ENCODE measurements around the gene CFAP45.
A peak's percentile ranks its signal among the peaks of the same experiment; 100 is the strongest.

The CFAP45 gene

DNA sequence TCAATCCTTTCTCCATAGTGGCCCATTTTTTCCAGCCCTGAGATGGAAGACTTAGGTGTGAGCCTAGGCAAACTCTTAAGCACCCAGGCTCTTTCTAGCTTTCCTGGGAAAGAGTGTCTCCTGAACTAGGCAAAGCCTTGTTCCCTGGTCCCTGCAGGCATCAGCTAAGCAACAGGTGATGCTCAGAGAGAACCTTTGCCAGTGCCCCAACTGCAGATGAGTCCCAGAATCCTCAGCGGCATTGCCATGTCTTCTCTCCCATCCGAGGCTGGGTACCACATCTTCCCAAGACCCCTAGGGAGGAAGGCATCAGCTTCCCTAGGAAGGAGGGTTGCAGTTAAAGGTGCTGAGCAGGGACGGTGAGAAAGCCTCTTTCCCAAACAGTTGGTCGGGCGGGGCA lies 29.3 kb downstream of the CFAP45 start:
- no peak for DNase-seq

- DNase-seq = no peak
Measured at GRCh38 chr1:159869607-159870006, 30.4 kb downstream of the CFAP45 start.

DNA sequence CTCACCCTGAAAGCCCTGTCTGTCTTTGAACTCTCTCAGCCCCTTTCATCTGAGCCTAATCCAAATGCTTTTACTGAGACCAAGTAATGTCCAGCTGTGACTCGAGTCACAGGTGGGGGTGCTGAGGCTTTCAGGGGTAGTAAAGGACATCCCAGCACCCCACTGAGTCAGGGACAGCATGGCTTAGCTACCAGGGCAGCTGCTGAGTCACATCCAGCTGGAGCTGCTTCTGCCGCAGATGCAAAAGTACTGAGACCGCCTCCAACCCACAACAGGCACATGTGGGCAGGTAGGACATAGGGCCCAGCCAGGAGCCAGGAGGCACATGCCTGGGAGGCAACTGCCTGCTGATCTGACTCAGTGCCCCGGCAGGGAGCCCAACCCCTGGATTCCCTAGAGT lies 30.8 kb downstream of the CFAP45 start:
- DNase-seq = peak; percentile 52

GRCh38 chr1:159868766-159869165 lies 31.2 kb downstream of the CFAP45 start:
- no peak for DNase-seq

- no peak for DNase-seq
Measured at GRCh38 chr1:159867664-159868026, 32.3 kb downstream of the CFAP45 start.

GRCh38 chr1:159866905-159867663 lies 32.9 kb downstream of the CFAP45 start:
- no peak for DNase-seq

- DNase-seq = no peak
Measured at GRCh38 chr1:159866066-159866465, 33.9 kb downstream of the CFAP45 start.

DNA sequence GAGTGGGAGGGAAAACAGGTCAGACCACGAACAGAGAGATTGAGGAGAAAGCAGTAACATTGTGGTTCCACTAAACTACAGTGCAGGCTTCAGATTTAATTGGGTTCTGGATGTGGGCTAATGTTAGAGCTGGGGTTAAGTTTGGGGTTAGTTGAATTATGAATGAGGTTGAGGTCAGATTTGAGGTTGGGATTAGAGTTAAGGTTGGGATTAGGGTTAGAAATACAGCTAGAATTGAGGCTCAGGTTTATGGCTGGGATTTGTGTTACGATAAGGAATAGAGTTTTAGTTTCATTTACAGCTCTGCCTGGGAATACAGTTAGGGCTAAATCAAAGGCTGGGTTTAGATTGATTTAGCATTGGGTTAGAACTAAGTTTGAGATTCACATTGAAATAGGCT lies 35.7 kb downstream of the CFAP45 start:
- no peak for DNase-seq

DNA sequence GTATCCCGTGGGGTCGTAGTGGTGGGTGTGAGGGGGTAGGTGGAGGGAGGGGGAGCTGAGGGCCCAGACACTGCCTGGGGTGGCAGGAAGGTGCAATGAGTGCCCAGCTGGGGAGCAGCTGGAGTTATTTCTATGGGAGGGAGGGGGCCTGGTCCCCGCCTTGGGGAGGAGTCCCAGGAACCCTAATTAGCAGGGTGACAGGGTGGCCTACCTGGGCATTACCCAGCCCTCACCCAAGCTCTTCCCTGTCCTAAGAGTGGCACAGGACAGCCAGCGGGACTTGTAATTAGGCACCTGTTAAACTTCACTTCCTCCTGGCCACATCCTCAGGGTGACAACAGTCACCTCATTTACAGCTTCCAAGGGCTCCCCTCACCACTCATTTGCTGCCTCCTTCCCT lies 37.4 kb downstream of the CFAP45 start, which contains the start of gene VSIG8:
VSIG8 (minus strand) TSS at position 101 of the 400 bp plus-strand sequence. CDS start 136 bp downstream, outside the sequence.
- DNase-seq = no peak

DNA sequence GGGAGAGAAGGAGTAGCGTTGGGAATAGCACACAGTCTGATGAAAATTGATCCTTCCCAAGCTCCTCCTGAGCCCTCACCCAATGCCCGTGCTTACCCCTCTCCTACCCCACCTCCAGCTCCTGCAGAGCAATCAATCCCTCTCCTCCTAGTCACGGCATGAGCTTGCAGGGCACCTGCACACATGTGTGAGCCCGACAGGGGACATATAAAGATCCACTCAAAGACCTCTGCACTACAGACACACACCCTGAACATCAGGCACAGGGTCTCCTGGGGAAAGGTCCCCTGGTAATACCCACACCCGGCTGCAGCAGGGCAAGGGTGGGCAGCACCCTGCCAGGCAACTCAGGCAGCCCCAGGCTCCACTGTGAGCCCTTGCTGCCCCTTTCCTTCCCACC lies 37.9 kb downstream of the CFAP45 start:
- no peak for DNase-seq

GRCh38 chr1:159861218-159861617 lies 38.7 kb downstream of the CFAP45 start:
- DNase-seq = no peak

DNA sequence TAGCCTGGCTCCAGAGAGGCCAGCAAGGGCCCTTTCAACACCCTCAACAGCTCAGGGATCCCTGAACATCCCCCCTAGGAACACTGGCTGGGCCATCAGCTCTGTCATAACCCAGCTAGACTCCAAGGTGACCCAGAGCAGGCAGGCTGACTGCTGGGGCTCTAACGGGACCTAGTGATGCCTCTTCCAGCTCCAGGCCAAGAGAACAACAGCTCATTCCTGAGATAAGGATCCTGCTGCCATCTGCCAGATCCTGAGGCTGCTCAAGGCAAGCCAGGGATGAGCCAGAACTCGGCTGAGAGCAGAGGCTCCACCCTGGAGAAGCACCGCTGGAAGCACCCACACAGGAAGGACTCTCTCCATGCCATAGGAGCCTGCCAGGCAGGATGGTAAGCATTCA lies 39.5 kb downstream of the CFAP45 start:
- no peak for DNase-seq

DNA sequence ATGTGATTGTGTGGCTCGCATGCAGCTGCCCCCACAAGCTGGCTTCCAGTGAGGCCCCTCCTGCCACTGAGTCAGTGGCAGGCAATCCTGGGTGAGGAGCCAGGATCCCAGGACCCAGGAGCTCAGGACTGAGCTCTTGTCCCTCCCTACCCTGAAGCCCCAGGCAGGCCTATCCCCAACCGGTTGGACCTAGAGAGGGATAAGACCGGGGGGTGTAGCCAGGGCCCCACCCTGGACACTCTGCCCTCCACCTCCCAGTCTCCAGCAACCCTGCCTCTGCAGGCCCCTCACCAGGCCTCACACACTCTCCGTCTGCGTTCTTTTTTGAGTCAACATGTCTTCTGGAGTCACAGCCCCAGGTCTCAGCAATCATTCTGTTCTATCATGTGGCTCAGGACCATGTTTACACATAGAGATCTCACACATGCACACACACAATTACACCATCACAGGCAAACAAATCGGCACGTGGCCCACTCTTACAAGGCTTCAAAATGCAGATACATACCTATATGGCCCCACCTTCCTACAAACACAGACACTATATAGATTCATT lies 40.1 kb downstream of the CFAP45 start:
- no peak for DNase-seq

GRCh38 chr1:159857889-159858288 lies 42.1 kb downstream of the CFAP45 start:
- no peak for DNase-seq

- no peak for DNase-seq
Measured at GRCh38 chr1:159856576-159856975, 43.4 kb downstream of the CFAP45 start.

GRCh38 chr1:159855709-159856108 lies 44.3 kb downstream of the CFAP45 start:
- no peak for DNase-seq

DNA sequence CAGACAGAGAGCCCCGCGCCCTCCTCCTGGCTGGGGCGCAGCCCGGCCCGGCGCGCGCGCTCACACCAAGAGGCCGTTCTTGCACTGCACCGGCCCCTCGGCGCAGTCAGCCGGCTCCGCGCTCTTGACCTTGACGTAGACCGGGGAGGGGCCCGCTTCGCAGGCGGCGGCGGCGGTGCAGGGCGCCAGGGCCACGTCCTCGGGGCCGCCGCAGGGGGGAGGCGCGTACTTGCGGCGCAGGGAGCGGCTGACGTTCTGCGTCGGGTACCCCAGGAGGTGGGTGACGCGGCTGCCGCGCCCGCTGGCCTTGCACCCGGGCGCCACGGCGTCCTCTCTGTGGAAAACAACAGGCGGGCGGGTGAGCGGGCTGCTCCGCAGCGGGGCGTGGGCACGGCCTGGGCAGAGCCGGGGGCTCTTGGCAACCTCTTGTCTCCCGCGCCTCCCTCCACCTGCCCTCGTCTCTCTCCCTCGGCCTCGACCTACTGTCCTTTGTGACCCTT lies 45.2 kb downstream of the CFAP45 start:
- DNase-seq = peak; percentile 85

DNA sequence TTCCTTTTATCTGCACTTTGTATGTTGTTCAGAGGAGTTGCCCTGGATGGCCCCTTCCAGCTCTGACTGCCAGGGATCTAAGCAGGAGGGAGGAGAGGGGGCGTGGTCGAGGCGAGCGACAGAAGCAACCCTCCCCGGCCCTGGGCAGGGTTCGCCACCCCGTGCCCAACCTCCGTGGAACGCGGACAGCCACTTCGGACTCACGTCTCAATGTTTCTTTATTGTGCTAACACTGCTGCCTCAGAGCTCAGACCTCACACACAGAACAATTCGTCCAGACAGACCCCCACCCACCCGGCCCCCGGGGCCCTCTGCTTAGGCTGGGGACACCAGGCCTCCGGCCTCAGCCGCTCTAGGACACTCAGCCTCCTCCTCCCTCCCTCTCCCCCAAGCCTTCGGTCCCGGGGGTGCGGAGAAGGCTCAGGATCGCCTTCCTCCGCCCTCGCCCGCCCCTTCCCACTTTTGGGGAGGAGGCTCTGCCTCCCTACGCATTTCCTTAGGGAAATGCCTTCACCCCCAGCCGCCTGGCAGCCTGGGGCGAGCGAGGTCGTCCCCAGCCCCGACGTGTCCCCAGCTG lies 45.8 kb downstream of the CFAP45 start:
- peak; percentile 57 for DNase-seq

DNA sequence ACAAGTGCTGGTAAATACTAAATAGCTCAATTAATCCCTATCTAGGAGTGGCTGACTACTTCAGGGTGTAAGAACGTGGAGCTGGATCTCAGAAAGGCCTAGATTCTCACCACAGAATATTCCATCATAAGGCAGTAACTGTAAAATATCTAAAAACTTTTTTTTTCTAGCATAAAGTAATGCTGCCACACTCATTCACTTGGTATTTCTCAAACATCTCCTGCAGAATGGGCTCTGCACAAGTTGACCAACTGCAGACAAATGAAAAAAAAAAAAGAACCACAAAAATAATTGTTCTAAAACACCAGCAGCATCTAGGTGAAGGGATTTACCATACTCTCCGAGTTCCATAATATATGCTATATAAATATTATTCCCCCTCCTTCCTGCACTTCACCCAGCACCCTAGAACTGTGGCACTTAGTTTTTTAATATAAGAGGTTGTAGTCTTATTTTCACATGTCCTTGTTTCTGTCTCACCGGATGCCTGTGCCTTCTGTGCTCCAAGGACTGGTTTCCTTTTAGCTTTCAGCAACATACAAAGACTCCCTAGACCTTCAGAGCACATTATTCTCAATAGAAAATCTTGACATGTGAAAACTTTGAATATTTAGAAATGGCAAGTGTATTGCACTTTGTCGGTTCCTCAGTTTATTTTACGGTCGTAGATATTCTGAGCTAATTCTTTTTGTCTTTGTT lies 46.4 kb downstream of the CFAP45 start:
- no peak for DNase-seq

DNA sequence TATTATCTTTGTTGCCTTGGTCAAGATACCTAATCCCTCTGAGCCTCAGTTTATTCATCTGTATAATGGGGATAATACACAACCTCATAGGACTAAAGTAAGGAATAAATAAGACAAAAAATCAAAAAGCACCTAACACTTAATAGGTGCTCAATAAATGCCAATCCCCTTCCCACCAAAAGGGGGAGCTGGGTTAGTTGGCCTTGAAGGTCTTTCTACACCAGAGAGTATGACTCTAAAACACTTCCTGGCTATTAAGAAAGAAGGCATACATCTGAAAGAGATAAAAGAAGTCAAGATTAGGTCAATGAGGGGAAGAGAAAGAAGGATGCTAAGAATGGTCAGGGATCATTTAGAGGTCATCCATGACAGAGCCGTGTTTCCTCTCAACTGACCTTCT lies 48.6 kb downstream of the CFAP45 start:
- no peak for DNase-seq

- no peak for DNase-seq
Measured at GRCh38 chr1:159849626-159850366, 50.2 kb downstream of the CFAP45 start.

GRCh38 chr1:159848326-159848725 lies 51.6 kb downstream of the CFAP45 start:
- DNase-seq = no peak

GRCh38 chr1:159847231-159847630 lies 52.7 kb downstream of the CFAP45 start:
- no peak for DNase-seq
